Measurements from ENCODE around the gene UGT2B28.
"Not testable (repeated sequence)": the region's sequence is repeated elsewhere in the genome, so short reads cannot be mapped to it uniquely, and the experiment has no call there.

UGT2B28 gene

GRCh38 chr4:69280081-69280480 lies at the start of gene UGT2B28:
TSS of gene UGT2B28 (plus strand) at chr4:69280475. CDS start at chr4:69280501, 26 bp downstream.
- not testable (repeated sequence) for DNase-seq

DNA sequence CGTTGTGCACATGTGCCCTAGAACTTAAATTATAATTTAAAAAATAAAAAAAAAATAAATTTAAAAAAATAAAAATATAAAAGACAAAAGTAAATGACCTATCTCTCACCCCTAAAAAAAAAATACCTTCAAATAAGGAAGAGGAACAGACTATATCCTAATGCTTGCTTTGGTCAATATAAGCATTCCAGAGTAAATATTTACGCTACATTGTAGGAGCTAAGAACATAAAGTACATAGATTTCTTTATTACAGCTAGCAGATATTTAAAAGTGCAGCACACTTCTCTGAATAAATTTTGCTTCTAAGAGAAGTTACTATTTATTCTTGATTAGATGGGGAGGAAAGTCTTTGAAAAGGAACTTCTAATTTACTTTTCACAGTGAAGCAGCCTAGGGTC lies 41.2 kb upstream of the UGT2B28 start:
- DNase-seq = no peak

DNA sequence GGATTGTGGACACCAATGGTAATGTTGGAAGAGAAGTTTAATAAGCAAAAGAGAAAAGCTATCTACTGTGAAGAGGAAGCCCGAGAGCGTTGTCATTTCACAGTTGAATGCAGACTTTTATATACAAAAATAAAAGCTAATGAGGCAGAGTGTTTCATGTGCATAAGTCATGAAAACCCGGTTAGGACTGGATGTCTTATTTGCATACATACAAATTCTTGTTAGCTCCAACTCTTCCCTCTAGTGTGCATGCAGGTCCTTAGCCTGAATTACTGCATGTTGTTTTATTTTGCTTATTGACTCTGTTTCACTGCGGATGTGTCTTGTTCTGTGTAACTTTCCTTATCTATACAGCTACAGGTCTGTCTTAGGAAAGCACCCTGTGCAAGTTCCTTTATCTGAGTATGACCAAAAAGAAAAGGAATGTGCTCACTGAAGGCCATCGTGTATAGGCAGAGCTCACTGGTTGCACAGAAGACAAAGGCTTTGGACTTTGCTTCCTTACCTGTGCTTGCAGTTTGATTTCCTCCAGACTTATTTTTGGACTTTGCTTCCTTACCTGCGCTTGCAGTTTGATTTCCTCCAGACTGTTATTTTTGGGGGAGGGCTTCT lies 40.6 kb upstream of the UGT2B28 start:
- DNase-seq = no peak

GRCh38 chr4:69240787-69241186 lies 39.5 kb upstream of the UGT2B28 start:
- not testable (repeated sequence) for DNase-seq

GRCh38 chr4:69241746-69242145 lies 38.5 kb upstream of the UGT2B28 start:
- DNase-seq = not testable (repeated sequence)

GRCh38 chr4:69242562-69243240 lies 37.6 kb upstream of the UGT2B28 start:
- DNase-seq = not testable (repeated sequence)

DNA sequence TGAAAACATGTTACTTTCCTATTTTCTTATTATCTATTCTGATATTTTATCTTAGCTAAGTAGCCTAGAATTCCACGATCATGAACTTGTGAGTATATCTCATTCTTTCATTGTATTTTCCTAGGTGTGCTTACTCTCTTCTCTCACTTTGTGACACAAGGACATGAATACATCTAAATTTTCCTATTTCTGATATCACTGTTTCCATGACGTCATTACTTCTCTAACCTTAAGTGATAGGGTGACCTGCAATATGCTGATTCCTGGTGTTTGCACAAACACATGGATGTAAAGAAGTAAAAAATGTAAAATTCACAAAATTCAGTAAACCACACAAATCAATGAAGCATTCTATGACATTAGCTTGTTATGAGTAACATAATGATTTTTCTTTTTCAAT lies 29.4 kb upstream of the UGT2B28 start:
- not testable (repeated sequence) for DNase-seq

DNA sequence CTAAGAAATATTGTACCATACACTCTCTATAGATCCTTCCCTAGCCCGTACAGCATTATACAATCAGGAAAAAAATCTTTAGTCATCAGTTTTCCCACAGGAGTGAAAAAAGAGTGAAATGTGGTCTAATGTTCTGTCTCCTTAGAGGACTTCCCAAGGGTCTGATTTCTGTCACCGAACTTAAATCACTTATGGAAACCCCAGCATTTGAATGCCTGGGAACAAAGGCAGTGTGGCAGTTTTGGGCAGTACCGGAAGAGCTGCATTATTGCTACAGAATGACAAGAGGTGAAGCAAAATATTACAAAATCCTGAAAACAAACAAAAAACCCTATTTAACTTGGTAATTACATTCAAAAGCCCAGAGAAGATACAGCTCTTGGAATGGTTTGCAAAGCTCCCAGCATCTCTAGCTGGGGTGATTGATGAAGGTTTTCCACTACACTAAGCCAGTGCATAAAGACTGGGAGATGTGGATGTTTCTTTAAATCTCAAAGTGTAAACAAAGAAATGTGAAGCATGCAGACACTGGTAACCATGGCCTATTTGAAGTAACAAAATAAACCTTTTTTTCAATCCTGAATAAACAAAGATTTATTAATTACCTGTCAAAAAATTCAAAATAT lies 27.0 kb upstream of the UGT2B28 start:
- DNase-seq = not testable (repeated sequence)

GRCh38 chr4:69268612-69269011 lies 11.7 kb upstream of the UGT2B28 start:
- DNase-seq = not testable (repeated sequence)

DNA sequence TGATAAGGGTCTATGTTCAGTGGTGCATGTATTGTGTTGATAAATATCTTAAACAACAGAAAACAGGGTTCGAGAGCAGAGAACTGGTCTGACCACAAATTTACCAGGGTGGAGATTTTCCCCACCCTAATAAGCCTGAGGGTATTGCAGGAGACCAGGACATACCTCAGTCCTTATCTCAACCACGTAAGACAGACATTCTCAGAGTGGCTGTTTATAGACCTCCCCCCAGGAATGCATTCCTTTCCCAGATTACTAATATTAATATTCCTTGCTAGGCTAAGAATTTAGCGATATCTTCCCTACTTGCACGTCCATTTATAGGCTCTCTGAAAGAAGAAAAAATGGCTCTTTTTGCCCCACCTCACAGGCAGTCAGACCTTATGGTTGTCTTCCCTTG lies 16.1 kb downstream of the UGT2B28 start:
- not testable (repeated sequence) for DNase-seq

DNA sequence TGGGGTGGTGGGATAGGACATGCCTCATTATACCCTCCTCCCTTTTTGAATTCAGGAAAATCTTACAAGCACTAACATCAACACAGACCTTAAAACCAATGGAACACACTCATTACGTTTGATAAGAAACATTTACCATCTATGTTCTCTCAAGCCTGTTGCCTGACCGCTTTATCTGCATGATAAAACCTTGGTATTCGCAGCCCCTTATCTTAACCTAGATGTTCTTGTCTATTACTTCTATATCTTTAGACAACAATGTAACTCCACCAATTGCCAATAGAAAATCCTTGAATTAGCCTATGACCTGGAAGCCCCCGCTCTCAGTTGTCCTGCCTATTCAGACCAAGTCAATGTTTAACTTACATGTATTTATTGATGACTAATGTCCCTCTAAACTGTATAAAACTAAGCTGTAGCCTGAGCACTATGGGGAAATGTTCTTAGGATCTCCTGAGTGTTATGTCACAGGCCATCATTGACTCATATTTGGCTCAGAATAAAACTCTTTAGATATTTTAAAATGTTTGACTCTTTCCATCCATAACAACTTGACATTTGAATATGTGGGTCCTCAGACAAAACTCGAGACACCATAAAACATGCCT lies 28.3 kb downstream of the UGT2B28 start:
- DNase-seq = not testable (repeated sequence)

GRCh38 chr4:69309549-69310076 lies 29.3 kb downstream of the UGT2B28 start:
- DNase-seq = not testable (repeated sequence)

DNA sequence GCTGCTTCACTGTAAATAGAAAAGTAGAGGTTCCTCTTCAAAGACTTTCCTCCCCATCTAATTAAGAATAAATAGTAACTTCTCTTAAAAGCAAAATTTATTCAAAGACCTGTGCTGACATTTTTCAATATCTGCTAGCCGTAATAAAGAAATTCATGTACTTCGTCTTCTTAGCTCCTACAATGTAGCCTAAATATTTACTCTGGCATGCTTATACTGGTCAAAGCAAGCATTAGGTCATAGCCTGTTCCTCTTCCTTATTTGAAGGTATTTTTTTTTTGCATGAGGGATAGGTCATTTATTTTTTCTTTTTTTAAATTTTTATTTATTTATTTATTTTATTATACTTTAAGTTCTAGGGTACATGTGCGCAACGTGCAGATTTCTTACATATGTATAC lies 30.0 kb downstream of the UGT2B28 start:
- DNase-seq = not testable (repeated sequence)

GRCh38 chr4:69317669-69318298 lies 37.5 kb downstream of the UGT2B28 start:
- peak; percentile 1 for DNase-seq

GRCh38 chr4:69321153-69321729 lies 41.0 kb downstream of the UGT2B28 start:
- DNase-seq = no peak

DNA sequence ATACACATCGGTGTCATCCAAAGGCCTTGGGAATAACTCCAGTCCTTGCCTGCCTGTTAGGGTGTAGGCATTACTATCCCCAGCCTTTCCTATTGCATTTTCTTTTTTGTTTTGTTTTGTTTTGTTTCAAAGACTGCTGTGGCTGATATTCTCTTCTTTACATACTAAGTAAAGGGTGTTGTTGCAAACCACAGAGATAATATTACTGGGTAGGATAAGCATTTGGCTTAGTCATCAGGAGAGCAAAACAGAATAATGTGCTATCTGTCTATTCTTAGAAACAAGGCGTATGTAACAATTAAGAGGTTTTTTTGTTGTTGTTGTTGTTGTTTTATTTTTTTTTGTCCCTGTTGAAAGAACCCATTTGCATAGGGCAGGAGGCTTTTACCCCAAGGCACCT lies 41.8 kb downstream of the UGT2B28 start:
- no peak for DNase-seq

GRCh38 chr4:69323284-69323683 lies 43.0 kb downstream of the UGT2B28 start:
- DNase-seq = no peak

DNA sequence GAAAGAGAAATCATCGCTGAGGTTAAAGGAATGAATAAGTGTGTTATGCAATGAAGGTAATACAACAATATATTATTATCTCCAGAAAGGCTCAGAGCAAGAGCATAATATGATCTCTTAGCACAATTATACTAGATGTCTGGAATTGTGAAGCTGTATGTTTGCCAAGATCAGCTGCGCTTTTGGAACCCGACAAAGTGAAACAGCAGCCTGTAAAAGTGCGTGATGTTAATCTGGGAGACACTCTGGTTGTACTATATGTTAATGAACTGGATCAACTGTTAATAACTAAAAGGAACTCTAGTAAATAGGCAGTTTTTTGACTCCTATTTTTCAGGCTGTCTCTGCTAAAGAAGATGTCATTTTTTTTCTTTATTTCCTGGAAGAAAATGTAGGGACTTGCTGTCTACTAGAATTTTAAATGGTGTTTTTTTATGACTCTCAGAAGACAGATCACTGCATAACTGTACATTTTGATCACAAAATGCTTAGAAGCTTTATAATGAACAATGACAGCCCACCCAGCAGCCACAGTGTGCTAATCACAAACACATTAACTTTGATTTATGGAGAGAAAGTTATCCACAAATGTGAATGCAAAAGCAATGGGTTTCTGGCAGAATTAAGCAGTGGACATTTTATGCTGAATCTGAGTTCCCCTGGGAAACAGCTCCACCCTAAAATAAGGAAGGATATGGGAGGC lies 50.2 kb downstream of the UGT2B28 start:
- DNase-seq = no peak

GRCh38 chr4:69331304-69331703 lies 51.0 kb downstream of the UGT2B28 start:
- DNase-seq = not testable (repeated sequence)

GRCh38 chr4:69335485-69335884 lies 55.2 kb downstream of the UGT2B28 start:
- DNase-seq = not testable (repeated sequence)

DNA sequence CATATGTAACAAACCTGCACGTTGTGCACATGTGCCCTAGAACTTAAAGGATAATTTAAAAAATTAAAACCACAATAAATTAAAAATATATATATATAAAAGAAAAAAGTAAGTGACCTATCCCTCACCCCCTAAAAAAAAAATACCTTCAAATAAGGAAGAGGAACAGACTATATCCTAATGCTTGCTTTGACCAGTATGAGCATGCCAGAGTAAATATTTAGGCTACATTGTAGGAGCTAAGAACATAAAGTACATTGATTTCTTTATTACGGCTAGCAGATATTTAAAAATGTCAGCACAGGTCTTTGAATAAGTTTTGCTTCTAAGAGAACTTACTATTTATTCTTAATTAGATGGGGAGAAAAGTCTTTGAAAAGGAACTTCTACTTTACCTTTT lies 62.8 kb downstream of the UGT2B28 start:
- not testable (repeated sequence) for DNase-seq

All from EL (cell line).